HFFc6 (cell line): ENCODE results near the gene QSOX1. TPM values are rescaled to one million over a fixed set of nuclear protein-coding genes. Genes with fewer than 3 reads are reported as not detected.

Experiments
- DNase-seq: peaks from one replicate; pipeline ENCODE4 v3.0.0-alpha.2; 2018
- H3K27ac Mint-ChIP-seq: 2 replicates; pipeline ENCODE4 v1.8.0; 2020; ENCODE audit warnings: mild to moderate bottlenecking, mixed read lengths
- H3K27me3 Mint-ChIP-seq: 2 replicates; pipeline ENCODE4 v1.8.0; 2021; ENCODE audit warnings: mild to moderate bottlenecking, moderate library complexity, mixed read lengths; ENCODE audit not compliant: insufficient read depth
- H3K36me3 Mint-ChIP-seq: 2 replicates; pipeline ENCODE4 v1.8.0; 2021; ENCODE audit warnings: low read depth, mixed read lengths
- H3K4me1 Mint-ChIP-seq: 2 replicates; pipeline ENCODE4 v1.8.0; 2020; ENCODE audit warnings: low read depth, mixed read lengths
- H3K4me3 Mint-ChIP-seq: 2 replicates; pipeline ENCODE4 v1.8.0; 2020; ENCODE audit warnings: mild to moderate bottlenecking, moderate library complexity, mixed read lengths
- H3K9me3 Mint-ChIP-seq: 2 replicates; pipeline ENCODE4 v1.8.0; 2020; ENCODE audit warnings: mild to moderate bottlenecking, mixed read lengths
- total RNA-seq, 6 experiments: library from RNA; stranded (reverse); fragmentation: NEBNext Ultra II Directional; extraction: Animal tissue kit (Norgen Biotek cat#: 25700); gene quantifications; 2 replicates in 1 of 6; 3 replicates in 5 of 6; pipeline ENCODE4 v1.2.3, GENCODE V29; 2021
- TF ChIP-seq, protein P1 (sequence below): fragments of 200-600 bp; sonication (generic); IDR thresholded peaks from 2 replicates; pipeline ENCODE4 v1.5.0; 2021; ENCODE audit warnings: antibody characterized with exemption, mild to moderate bottlenecking

Gene QSOX1
- total RNA-seq, 6 experiments from 2014 or later, result 321 to 467 (median 352) TPM

DNA sequence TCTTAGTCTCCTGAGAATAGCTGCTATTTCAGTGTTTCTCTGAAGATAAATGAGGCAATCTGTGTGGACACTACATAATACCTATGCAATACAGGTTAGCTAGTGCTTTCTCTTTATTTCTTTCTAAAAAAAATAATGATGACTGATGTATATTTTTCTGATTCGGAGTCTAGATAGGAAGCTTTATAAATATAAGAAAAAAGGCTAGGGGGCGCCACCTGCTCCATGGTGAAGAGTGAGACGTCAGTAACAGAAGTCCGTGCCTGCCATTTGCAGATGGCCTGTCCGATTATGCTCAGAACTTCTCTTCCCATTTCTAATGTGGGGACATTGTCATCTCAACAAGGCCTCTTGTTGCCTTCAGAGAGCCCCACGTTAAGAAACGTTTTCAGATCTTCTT lies 26.4 kb downstream of the QSOX1 start:
- no peak overlapping the region for H3K27ac Mint-ChIP-seq
- H3K4me3 Mint-ChIP-seq, result no peak overlapping the region
- no peaks in the 10 kb centered on the region for H3K9me3 Mint-ChIP-seq
- peaks cover 7% of the 10 kb centered on the region; the same call in 1 of the 2 replicates for H3K36me3 Mint-ChIP-seq
- TF ChIP-seq, protein P1, sequence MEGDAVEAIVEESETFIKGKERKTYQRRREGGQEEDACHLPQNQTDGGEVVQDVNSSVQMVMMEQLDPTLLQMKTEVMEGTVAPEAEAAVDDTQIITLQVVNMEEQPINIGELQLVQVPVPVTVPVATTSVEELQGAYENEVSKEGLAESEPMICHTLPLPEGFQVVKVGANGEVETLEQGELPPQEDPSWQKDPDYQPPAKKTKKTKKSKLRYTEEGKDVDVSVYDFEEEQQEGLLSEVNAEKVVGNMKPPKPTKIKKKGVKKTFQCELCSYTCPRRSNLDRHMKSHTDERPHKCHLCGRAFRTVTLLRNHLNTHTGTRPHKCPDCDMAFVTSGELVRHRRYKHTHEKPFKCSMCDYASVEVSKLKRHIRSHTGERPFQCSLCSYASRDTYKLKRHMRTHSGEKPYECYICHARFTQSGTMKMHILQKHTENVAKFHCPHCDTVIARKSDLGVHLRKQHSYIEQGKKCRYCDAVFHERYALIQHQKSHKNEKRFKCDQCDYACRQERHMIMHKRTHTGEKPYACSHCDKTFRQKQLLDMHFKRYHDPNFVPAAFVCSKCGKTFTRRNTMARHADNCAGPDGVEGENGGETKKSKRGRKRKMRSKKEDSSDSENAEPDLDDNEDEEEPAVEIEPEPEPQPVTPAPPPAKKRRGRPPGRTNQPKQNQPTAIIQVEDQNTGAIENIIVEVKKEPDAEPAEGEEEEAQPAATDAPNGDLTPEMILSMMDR, result peak; percentile 78
- no peaks in the 10 kb centered on the region for H3K4me1 Mint-ChIP-seq
- peaks cover 2% of the 10 kb centered on the region for H3K27me3 Mint-ChIP-seq
- no peak for DNase-seq

DNA sequence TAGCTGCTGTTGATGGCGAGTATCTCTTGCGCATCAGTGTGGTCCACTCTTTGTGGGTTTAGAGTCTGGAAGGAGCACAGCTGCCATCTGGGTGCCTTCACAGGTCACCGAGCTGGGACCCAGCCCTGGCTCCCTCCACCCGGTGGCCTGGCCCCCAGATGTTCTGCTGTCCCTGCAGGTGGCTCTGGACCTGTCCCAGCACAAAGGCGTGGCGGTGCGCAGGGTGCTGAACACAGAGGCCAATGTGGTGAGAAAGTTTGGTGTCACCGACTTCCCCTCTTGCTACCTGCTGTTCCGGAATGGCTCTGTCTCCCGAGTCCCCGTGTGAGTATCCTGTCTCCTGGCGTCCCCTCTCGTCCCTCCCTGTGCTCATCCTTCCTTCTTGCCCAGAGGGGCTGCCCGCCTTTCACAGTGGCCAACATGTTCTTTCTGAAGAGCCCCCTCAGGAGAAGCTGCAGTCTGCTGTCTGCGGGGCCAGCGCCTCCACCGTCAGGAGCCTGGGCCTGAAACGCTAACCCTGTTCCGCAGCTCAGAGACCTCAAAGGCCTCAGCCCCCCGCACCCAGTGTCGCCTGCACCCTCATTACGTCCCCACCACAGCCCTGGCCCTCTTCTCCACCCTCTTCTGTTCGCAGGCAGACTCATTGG lies 27.4 kb downstream of the QSOX1 start:
- Mint-ChIP-seq H3K4me1 (no peaks in the 10 kb centered on the region), H3K9me3 (no peaks in the 10 kb centered on the region), H3K27ac (no peak overlapping the region), H3K27me3 (peaks cover 2% of the 10 kb centered on the region), H3K36me3 (peaks cover 8% of the 10 kb centered on the region; the same call in 1 of the 2 replicates), H3K4me3 (no peak overlapping the region)
- DNase-seq, result no peak
- TF ChIP-seq, protein P1, result no peak

DNA sequence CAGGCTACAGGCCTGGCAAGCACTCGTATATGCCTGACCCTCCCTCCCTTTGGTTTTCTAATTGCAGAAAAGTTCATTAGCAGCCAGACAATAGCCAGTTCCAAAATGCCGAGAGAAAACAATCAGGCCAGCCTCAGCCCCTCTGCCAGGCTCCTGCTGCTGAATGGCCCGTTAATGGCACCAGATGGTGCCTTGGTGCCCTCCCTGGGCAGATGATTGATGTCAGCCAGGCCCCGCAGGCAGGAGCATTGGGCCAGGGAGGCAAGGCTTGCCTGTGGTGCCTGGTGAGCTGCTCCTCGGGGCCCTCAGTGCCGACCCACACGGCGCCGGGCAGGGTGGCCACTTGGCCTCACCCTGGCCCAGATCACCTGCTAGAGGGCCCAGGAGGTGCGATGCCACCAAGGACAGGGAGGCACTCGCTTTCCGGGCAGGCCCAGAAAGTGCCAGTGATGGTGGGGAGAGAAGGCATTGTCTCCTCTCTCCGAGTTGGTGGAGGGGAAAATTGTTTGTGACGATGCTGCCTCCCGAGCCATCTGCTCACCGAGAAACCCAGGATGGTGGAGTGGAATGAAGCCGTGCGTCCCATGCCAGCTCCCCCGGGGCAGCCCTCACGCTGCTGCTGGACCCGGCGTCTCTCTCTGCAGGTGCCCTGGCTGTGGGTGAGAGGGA lies 28.1 kb downstream of the QSOX1 start:
- TF ChIP-seq, protein P1, result no peak
- no peak overlapping the region for H3K27ac Mint-ChIP-seq
- no peak overlapping the region for H3K4me3 Mint-ChIP-seq
- H3K36me3 Mint-ChIP-seq, result peaks cover 8% of the 10 kb centered on the region; the same call in 1 of the 2 replicates
- H3K9me3 Mint-ChIP-seq, result no peaks in the 10 kb centered on the region
- DNase-seq, result no peak
- peaks cover 2% of the 10 kb centered on the region for H3K27me3 Mint-ChIP-seq
- no peaks in the 10 kb centered on the region for H3K4me1 Mint-ChIP-seq

DNA sequence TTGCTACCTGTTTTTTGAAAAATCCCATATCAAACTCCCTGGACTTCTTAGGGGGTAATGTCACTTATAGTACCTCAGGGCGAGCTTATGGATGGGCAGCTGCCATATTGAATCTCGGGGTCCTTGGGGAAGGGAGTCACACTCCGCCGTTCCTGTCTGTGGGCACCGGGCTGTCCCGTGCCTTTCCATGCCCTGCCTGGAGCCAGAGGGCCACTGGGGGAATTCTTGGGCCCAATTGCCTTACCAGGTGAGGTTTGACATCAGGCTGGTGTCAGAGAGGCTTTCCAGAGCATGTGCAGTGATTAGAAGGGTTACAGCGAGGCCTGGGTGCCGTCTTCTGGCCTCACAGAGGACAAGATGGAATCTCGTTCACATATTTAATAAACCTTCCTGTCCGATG lies 28.8 kb downstream of the QSOX1 start:
- Mint-ChIP-seq H3K36me3 (peaks cover 15% of the 10 kb centered on the region; the same call in 1 of the 2 replicates), H3K4me1 (no peaks in the 10 kb centered on the region), H3K27ac (no peak overlapping the region), H3K4me3 (no peak overlapping the region), H3K27me3 (peaks cover 2% of the 10 kb centered on the region), H3K9me3 (no peaks in the 10 kb centered on the region)
- DNase-seq, result no peak
- TF ChIP-seq, protein P1, result no peak

DNA sequence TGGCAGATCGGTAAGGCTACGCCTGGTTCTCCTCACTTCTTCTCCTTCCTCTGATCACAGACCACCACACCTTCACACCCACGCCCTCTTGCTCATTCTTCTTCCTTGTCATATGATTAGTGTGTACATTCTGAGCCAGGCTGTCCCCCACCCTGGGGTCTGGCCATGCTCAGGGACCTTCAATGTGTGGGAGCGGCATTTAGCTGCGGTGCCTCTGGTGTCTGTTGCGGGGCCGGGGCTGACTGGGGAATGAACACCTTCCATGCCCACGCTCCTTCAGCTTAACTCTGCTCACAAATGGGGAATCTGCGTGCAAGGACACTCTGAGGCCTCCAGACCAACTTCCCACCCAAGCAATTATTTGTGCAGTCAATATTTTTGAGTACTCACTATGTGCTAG lies 29.4 kb downstream of the QSOX1 start:
- DNase-seq, result no peak

More for the DNA sequence above, 29.4 kb downstream of the QSOX1 start:
- Mint-ChIP-seq H3K27ac (no peak overlapping the region), H3K27me3 (peaks cover 2% of the 10 kb centered on the region), H3K4me3 (no peak overlapping the region), H3K9me3 (no peaks in the 10 kb centered on the region), H3K36me3 (peaks cover 15% of the 10 kb centered on the region; the same call in 1 of the 2 replicates), H3K4me1 (no peaks in the 10 kb centered on the region)
- TF ChIP-seq, protein P1, result no peak
